Esophagus (tissue), 2 donors: ENCODE measurements around the gene PTPRC. TPM values are rescaled to one million over a fixed set of nuclear protein-coding genes. Genes with fewer than 3 reads are reported as not detected.

ENCODE experiments used
- H3K27ac ChIP-seq, 2 donors: one replicate each; pipeline ENCODE4 v1.5.1; 2013; ENCODE audit warnings: low read depth in 2 of 2, mild to moderate bottlenecking in 2 of 2, inconsistent platforms in 1 of 2, low read length in 1 of 2, moderate library complexity in 1 of 2
- H3K27me3 ChIP-seq, 2 donors: one replicate each; pipeline ENCODE4 v1.6.1; 2013; ENCODE audit warnings: low read length in 2 of 2, control low read depth in 1 of 2, mild to moderate bottlenecking in 1 of 2; ENCODE audit not compliant: insufficient read depth in 2 of 2, control insufficient read depth in 1 of 2
- H3K36me3 ChIP-seq, 2 donors: one replicate each; pipeline ENCODE4 v1.6.1; 2013; ENCODE audit warnings: low read length in 1 of 2; ENCODE audit not compliant: control insufficient read depth in 2 of 2, insufficient read depth in 2 of 2
- H3K4me1 ChIP-seq, 2 donors: one replicate each; pipeline ENCODE4 v1.6.1; 2013; ENCODE audit warnings: low read length in 1 of 2; ENCODE audit not compliant: control insufficient read depth in 2 of 2, insufficient read depth in 2 of 2
- H3K4me3 ChIP-seq, 2 donors: one replicate each; pipeline ENCODE4 v1.5.1; 2013; ENCODE audit warnings: low read length in 2 of 2, mild to moderate bottlenecking in 2 of 2, low read depth in 1 of 2, moderate library complexity in 1 of 2
- H3K9me3 ChIP-seq, 2 donors: one replicate each; pipeline ENCODE4 v1.6.1; 2013; ENCODE audit warnings: mild to moderate bottlenecking in 2 of 2, low read depth in 1 of 2, low read length in 1 of 2, moderate library complexity in 1 of 2; ENCODE audit not compliant: control insufficient read depth in 2 of 2, insufficient read depth in 1 of 2
- whole genome bisulfite sequencing, 2 donors: extraction: QIAGEN DNeasy Blood & Tissue Kit; methylation state at CpG; one replicate each; pipeline ENCODE4 v1.1.7; 2013; 5-methylcytosine and 5-hydroxymethylcytosine counted together
- polyA plus RNA-seq, 2 donors: library from polyadenylated mRNA; stranded (reverse); fragments of 200-250 nt; gene quantifications; one replicate each; pipeline ENCODE4 v1.2.3, GENCODE V29; 2013
- donor health status: healthy with polysubstance abuse.
- donor health status: Bipolar disorder and iron deficiency.

PTPRC gene
- polyA plus RNA-seq, 2 donors = 1.2 to 3.0 TPM

DNA sequence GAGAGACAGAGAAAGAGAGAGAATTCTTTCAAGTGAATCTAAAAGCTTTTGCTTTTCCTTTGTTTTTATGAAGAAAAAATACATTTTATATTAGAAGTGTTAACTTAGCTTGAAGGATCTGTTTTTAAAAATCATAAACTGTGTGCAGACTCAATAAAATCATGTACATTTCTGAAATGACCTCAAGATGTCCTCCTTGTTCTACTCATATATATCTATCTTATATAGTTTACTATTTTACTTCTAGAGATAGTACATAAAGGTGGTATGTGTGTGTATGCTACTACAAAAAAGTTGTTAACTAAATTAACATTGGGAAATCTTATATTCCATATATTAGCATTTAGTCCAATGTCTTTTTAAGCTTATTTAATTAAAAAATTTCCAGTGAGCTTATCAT, 117.6 kb downstream of the PTPRC start:
- H3K36me3 ChIP-seq = no peaks in the 10 kb centered on the region
- no peak overlapping the region for H3K4me3 ChIP-seq
- H3K27me3 ChIP-seq = no peaks in the 10 kb centered on the region
- no peaks in the 10 kb centered on the region for H3K9me3 ChIP-seq
- H3K27ac ChIP-seq = no peak overlapping the region
- no peaks in the 10 kb centered on the region for H3K4me1 ChIP-seq

DNA sequence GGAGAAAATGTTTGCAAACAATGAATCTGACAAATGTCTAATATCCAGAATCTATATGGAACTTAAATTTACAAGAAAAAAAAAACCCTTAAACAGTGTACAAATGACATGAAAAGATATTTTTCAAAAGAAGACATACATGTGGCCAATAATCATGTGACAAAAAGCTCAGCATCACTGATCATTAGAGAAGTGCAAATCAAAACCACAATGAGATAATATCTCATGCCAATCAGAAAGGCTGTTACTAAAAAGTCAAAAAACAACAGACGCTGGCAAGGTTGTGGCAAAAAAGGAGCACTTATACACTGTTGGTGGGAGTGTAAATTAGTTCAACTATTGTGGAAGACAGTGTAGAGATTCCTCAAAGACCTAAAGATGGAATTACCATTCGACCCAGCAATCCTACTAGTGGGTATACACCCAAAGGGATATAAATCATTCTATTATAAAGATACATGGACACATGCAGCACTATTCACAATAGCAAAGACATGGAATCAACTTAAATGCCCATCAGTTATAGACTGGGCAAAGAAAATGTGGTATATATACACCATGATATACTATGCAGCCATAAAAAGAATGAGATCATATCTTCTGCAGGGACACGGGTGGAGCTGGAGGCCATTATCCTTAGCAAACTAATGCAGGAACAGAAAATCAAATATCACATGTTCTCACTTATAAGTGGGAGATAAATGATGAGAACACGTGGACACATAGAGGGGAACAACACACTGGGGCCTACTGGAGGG, 123.2 kb downstream of the PTPRC start:
- no peaks in the 10 kb centered on the region for H3K9me3 ChIP-seq

DNA sequence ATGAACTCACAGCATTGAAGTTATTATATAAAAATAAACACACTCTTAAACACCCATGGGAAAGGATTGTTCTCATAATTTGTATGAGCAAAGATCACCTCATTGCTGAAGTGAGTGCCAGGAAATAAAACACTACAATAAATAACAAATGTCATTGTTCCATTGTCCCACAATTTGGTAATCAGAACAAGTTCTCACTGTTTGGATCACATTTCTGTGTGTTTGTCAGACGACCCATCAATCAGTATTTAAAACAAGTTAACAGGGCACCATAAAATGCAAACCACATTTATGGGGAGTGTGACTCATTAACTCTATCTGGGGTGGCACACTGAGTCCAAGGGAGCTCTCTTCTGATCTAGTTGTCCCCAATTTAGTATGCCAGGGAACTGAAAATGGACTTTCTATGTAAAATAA, 124.5 kb downstream of the PTPRC start:
- 23 to 24% methylated on average over 1 of the region's 1 CpG for WGBS, 2 donors
- no peak overlapping the region for H3K4me3 ChIP-seq
- no peaks in the 10 kb centered on the region for H3K9me3 ChIP-seq

More for the DNA sequence above, 123.2 kb downstream of the PTPRC start:
- Histone ChIP-seq H3K27ac (no peak overlapping the region), H3K4me1 (no peaks in the 10 kb centered on the region), H3K4me3 (no peak overlapping the region), H3K36me3 (no peaks in the 10 kb centered on the region), H3K27me3 (no peaks in the 10 kb centered on the region)
- WGBS, 2 donors = 78 to 83% methylated on average over 4 of the region's 4 CpGs

DNA sequence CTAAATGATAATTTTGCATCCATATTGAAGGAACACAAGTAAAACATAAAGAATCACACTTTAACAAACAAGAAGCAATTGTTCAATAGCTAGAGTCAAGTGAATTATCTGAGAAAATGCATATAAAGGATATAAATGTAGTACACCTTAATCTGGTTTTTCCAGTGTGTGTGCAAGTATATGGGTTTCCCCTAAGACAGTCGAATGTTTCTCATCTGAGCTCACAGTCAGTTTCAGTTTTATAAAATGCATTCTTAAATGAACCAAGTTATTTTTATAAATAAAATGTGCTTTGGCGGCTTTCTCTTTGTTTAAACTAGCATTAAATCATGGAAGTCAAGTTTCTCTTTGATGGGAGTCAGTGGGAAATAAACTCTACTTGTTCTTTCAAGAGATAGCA, 125.9 kb downstream of the PTPRC start:
- no peaks in the 10 kb centered on the region for H3K27me3 ChIP-seq
- 15 to 45% methylated on average over 2 of the region's 2 CpGs for WGBS, 2 donors
- H3K36me3 ChIP-seq = no peaks in the 10 kb centered on the region
- H3K9me3 ChIP-seq = no peaks in the 10 kb centered on the region
- no peaks in the 10 kb centered on the region for H3K4me1 ChIP-seq
- no peak overlapping the region for H3K4me3 ChIP-seq
- no peak overlapping the region for H3K27ac ChIP-seq

More for the DNA sequence above, 124.5 kb downstream of the PTPRC start:
- Histone ChIP-seq H3K27me3 (no peaks in the 10 kb centered on the region), H3K4me1 (no peaks in the 10 kb centered on the region), H3K36me3 (no peaks in the 10 kb centered on the region), H3K27ac (no peak overlapping the region)

DNA sequence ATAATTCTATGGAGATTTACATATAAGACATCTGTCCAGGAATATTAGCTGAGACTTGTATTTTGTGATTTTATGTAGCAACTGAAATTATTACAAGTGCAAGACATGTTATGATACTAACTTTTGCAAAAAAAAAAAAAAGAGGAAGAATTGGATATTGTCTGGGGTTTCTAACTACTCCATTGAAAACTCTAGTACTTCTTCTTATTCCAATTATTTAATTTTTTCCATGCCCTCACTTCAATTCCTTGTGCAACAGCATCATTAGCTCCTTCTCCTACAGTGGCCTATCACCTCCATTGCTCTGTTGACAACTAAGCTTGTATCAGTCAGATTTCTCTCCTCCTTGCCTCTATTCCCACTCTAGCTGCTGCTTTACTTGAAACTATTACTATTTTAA, 126.6 kb downstream of the PTPRC start:
- H3K36me3 ChIP-seq = no peaks in the 10 kb centered on the region
- no peaks in the 10 kb centered on the region for H3K4me1 ChIP-seq
- H3K9me3 ChIP-seq = no peaks in the 10 kb centered on the region
- H3K4me3 ChIP-seq = no peak overlapping the region
- no peak overlapping the region for H3K27ac ChIP-seq
- no peaks in the 10 kb centered on the region for H3K27me3 ChIP-seq

DNA sequence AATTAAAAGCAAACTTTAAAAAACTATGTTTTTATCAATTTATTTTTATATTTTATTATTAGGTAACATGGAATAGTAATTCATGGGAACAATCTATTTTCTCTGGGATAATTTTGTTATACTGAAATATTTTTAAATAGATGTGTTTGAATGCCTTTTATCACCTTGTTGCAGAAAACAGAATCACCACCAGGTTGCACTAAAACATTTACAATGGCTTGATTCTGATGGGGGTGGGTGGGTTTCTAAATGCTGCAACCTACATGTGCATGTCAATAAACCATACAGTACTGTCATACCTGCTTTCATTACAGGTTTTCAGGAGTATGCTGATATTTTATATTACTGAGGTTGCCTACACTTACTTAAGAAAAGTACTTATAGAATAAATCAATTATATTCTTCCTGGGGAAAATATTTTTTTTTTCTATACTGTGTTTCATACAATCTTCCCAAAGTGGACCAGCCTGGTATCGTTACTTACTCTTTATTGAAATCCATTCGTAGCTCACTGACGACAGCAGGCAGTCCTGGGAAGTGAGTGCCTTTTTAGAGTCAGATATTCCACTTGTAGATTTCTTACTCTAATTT, 132.8 kb downstream of the PTPRC start:
- no peaks in the 10 kb centered on the region for H3K4me1 ChIP-seq
- no peak overlapping the region for H3K27ac ChIP-seq
- H3K9me3 ChIP-seq = no peaks in the 10 kb centered on the region
- no peaks in the 10 kb centered on the region for H3K36me3 ChIP-seq
- no peak overlapping the region for H3K4me3 ChIP-seq
- no peaks in the 10 kb centered on the region for H3K27me3 ChIP-seq
- 82 to 84% methylated on average over 3 of the region's 3 CpGs for WGBS, 2 donors

DNA sequence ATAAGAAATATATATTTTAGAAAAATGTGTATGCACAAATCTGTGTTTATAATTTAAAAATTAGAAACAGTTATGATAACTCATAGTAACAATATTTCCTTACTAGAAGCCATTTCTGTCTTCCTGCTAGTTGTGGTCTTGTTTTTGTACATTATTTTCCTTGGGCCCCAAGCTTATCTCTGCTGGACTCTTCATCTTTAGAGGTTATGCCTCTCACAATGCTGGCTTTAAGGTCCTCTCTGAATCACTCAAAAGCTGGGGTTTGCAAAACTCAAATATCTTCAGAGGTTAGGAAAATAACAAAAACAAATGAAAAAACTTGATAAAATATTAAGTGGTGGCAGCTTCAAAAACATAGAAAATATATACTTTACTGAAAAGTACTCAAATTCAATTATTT, 133.8 kb downstream of the PTPRC start:
- H3K4me1 ChIP-seq = no peaks in the 10 kb centered on the region
- H3K4me3 ChIP-seq = no peak overlapping the region
- no peak overlapping the region for H3K27ac ChIP-seq
- H3K9me3 ChIP-seq = no peaks in the 10 kb centered on the region
- no peaks in the 10 kb centered on the region for H3K36me3 ChIP-seq
- no peaks in the 10 kb centered on the region for H3K27me3 ChIP-seq

DNA sequence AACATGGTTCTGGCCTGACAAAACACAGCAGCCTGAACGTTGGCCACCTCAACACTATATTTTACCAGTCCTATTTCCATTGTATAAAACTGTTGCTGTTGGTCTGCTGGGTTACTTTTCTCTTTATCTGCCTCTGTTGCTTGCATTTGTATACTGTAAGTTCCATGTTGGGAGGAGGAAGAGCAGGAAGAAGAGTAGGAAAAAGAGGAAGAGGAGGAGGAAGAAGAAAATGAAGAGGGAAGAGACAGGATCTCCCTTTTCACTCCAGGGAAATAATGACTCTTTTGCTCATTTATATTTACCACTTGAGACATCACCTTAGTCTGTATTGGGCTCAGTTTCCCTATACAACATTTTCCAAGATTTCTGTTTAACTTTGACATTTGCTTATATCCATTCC, 134.2 kb downstream of the PTPRC start:
- H3K27me3 ChIP-seq = no peaks in the 10 kb centered on the region
- no peak overlapping the region for H3K4me3 ChIP-seq
- 65 to 71% methylated on average over 1 of the region's 1 CpG for WGBS, 2 donors

DNA sequence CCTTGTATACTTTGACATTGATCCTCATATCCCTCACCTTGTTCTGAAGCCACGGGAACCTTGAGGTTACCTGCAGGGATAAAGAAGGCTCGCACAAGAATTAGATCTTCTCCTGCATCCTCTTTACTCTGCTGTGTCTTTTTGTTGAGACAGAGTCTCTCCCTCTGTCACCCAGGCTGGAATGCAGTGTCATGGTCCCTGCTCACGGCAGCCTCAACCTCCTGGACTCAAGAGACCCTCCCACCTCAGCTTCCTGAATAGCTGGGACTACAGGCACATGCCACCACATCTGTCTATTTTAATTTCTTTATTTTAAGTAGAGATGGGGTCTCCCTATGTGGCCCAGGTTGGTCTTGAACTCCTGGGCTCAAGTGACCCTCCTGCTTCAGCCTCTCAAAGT, 134.7 kb downstream of the PTPRC start:
- H3K36me3 ChIP-seq = no peaks in the 10 kb centered on the region
- H3K4me3 ChIP-seq = no peak overlapping the region
- WGBS, 2 donors = 89 to 92% methylated on average over 3 of the region's 3 CpGs
- H3K4me1 ChIP-seq = no peaks in the 10 kb centered on the region
- no peaks in the 10 kb centered on the region for H3K27me3 ChIP-seq
- H3K27ac ChIP-seq = no peak overlapping the region
- no peaks in the 10 kb centered on the region for H3K9me3 ChIP-seq

More for the DNA sequence above, 134.2 kb downstream of the PTPRC start:
- Histone ChIP-seq H3K9me3 (no peaks in the 10 kb centered on the region), H3K27ac (no peak overlapping the region), H3K36me3 (no peaks in the 10 kb centered on the region), H3K4me1 (no peaks in the 10 kb centered on the region)

DNA sequence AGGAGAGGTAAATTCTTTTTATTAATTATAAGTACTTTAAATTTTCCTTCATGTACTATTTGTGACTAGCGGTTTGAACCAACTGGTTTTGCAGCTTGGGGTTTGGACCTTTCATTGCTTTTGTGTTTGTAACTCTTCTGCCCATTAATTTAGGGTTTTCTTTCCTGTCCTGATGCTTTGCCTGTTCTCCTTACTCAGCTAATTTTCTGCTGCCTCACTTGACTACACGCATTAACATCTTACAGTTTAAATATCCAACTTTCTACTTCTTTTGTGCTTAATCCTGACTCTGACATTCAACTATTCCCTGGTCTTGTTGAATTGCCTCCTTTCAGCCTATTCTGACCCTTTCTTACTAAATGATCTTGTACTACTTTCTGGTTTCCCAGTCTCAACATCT, 135.6 kb downstream of the PTPRC start:
- 68 to 69% methylated on average over 2 of the region's 2 CpGs for WGBS, 2 donors

More for the DNA sequence above, 135.6 kb downstream of the PTPRC start:
- Histone ChIP-seq H3K36me3 (no peaks in the 10 kb centered on the region), H3K4me1 (no peaks in the 10 kb centered on the region), H3K27me3 (no peaks in the 10 kb centered on the region), H3K9me3 (no peaks in the 10 kb centered on the region), H3K27ac (no peak overlapping the region), H3K4me3 (no peak overlapping the region)
